ENCODE results near the gene RPL23. TPM values are rescaled to one million over a fixed set of nuclear protein-coding genes. Genes with fewer than 3 reads are reported as not detected.

The RPL23 gene
- total and polyA plus RNA-seq, 11 donors: 698 to 2,300 (median 864) TPM

GRCh38 chr17:38893113-38893512, 39.6 kb upstream of the RPL23 start:
- DNase-seq (no peak), ATAC-seq (no peak)
- 60 to 72% (median 67%) methylated on average over 4 to 5 of the region's 5 CpGs for WGBS, 4 donors
- H3K36me3 ChIP-seq: peaks cover 0 to 83% (median 58%) of the 10 kb centered on the region in 9 donors
- H3K4me1 ChIP-seq: peaks cover 22 to 91% (median 51%) of the 10 kb centered on the region in 12 donors
- no peak for TF ChIP-seq POLR2A (IDR thresholded peaks at IDR 0.05)
- TF ChIP-seq, protein P1, sequence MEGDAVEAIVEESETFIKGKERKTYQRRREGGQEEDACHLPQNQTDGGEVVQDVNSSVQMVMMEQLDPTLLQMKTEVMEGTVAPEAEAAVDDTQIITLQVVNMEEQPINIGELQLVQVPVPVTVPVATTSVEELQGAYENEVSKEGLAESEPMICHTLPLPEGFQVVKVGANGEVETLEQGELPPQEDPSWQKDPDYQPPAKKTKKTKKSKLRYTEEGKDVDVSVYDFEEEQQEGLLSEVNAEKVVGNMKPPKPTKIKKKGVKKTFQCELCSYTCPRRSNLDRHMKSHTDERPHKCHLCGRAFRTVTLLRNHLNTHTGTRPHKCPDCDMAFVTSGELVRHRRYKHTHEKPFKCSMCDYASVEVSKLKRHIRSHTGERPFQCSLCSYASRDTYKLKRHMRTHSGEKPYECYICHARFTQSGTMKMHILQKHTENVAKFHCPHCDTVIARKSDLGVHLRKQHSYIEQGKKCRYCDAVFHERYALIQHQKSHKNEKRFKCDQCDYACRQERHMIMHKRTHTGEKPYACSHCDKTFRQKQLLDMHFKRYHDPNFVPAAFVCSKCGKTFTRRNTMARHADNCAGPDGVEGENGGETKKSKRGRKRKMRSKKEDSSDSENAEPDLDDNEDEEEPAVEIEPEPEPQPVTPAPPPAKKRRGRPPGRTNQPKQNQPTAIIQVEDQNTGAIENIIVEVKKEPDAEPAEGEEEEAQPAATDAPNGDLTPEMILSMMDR (IDR thresholded peaks at IDR 0.05): no peak
- intact Hi-C loops (cut with DNase I): no loop called here
- no peak overlapping the region for H3K4me3 ChIP-seq
- peak overlapping the region in 11 of 12 donors; percentile 38 to 85 (median 72) for H3K27ac ChIP-seq
- H3K27me3 ChIP-seq: no peaks in the 10 kb centered on the region
- H3K9me3 ChIP-seq: no peaks in the 10 kb centered on the region

- TF ChIP-seq POLR2A (IDR thresholded peaks at IDR 0.05): no peak
- TF ChIP-seq, protein P1 (IDR thresholded peaks at IDR 0.05): no peak
- no peak for DNase-seq
Measured at GRCh38 chr17:38892620-38893019, 39.1 kb upstream of the RPL23 start.

DNA sequence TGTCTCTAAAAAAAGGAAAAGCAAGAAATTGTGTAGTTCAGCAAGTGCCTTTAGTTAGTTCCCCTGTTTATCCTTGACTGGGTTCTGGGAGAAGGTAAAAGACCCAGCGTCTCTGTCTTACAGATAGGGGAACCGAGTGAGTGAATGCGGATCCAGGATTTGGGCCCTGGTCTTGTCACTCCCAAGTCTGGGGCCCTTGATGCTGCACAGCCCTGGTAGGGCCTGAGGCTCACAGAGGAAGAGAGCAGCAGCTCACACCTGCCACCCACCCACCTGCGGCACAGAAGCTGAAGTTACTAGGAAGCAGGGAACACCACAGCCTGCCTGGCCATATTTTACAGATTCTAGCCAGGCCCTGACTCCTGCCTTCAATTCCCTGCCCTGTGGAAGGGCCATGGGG, 38.6 kb upstream of the RPL23 start:
- H3K36me3 ChIP-seq: peaks cover 0 to 87% (median 67%) of the 10 kb centered on the region in 9 donors
- ATAC-seq: no peak

More at GRCh38 chr17:38892620-38893019, 39.1 kb upstream of the RPL23 start:
- Histone ChIP-seq H3K27me3 (no peaks in the 10 kb centered on the region), H3K36me3 (peaks cover 0 to 87% (median 62%) of the 10 kb centered on the region in 9 donors), H3K4me3 (no peak overlapping the region), H3K4me1 (peaks cover 17 to 86% (median 49%) of the 10 kb centered on the region in 12 donors), H3K27ac (peak overlapping the region in 3 of 12 donors; percentile 73 to 85 (median 79)), H3K9me3 (no peaks in the 10 kb centered on the region)
- 85 to 95% (median 87%) methylated on average over 3 to 13 of the region's 13 CpGs for WGBS, 4 donors
- intact Hi-C loops (cut with DNase I): no loop called here
- ATAC-seq: no peak

GRCh38 chr17:38891441-38891840, 37.9 kb upstream of the RPL23 start:
- H3K36me3 ChIP-seq: peaks cover 0 to 87% (median 69%) of the 10 kb centered on the region in 9 donors
- DNase-seq (no peak), ATAC-seq (no peak)
- no peaks in the 10 kb centered on the region for H3K27me3 ChIP-seq
- peaks cover 8 to 84% (median 49%) of the 10 kb centered on the region in 12 donors for H3K4me1 ChIP-seq
- TF ChIP-seq POLR2A (IDR thresholded peaks at IDR 0.05): no peak
- TF ChIP-seq, protein P1 (IDR thresholded peaks at IDR 0.05): no peak
- H3K27ac ChIP-seq: peak overlapping the region in 1 of 12 donors; percentile 52
- no peak overlapping the region for H3K4me3 ChIP-seq
- intact Hi-C loops (cut with DNase I): no loop called here
- WGBS, 4 donors: 85 to 87% (median 86%) methylated on average over 8 of the region's 8 CpGs
- no peaks in the 10 kb centered on the region for H3K9me3 ChIP-seq

More for the DNA sequence above, 38.6 kb upstream of the RPL23 start:
- Histone ChIP-seq H3K27ac (peak overlapping the region in 1 of 12 donors; percentile 52), H3K4me3 (no peak overlapping the region), H3K9me3 (no peaks in the 10 kb centered on the region), H3K4me1 (peaks cover 13 to 85% (median 49%) of the 10 kb centered on the region in 12 donors), H3K27me3 (no peaks in the 10 kb centered on the region)
- DNase-seq: no peak
- TF ChIP-seq POLR2A (IDR thresholded peaks at IDR 0.05): no peak
- TF ChIP-seq, protein P1 (IDR thresholded peaks at IDR 0.05): no peak
- 86 to 92% (median 88%) methylated on average over 4 of the region's 4 CpGs for WGBS, 4 donors
- intact Hi-C loops (cut with DNase I): no loop called here
